HG03108 (cell line): ENCODE data around the gene FMNL2.

Source experiments
- ATAC-seq: cut with Tn5 transposase; IDR thresholded peaks from one replicate; pipeline ENCODE4 v1.9.1; 2021; ENCODE audit warnings: moderate library complexity; ENCODE audit not compliant: unreplicated experiment

Gene FMNL2

DNA sequence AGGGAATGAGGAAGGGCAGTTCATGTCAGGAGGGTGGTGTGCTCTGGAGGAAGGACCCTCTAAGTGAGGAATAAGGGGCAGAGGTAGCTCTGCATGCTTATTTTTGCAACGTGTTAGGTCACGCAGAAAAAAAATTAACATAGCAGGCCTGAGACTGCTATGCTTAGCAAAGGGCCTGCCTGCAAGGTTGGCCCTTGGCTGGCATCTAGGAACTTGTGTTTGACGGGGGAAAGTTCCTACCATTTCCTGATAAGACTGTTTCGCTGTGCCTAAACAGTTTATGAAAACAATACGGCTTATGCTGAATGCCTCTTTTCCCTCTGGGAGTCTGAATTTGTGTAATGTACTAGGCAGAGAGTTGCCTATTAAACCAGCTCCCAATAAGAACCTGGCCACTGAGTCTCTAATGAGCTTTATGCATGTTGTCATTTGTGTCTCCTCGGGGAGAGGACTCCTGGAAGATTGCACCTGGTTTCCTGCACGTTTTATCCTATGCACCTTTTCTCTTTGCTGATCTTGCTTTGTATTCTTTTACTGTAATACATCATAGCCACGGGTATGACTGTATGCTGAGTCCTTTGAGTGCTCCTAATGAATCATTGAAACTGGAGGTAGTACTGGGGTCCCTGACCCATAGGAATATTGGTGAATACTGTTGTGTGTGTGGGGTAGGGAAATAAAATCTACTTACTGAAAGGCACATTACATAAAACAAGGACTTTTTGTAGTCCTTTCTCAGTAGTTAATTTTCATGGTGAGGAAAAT is 213.3 kb downstream of the FMNL2 start:
- ATAC-seq, result no peak

DNA sequence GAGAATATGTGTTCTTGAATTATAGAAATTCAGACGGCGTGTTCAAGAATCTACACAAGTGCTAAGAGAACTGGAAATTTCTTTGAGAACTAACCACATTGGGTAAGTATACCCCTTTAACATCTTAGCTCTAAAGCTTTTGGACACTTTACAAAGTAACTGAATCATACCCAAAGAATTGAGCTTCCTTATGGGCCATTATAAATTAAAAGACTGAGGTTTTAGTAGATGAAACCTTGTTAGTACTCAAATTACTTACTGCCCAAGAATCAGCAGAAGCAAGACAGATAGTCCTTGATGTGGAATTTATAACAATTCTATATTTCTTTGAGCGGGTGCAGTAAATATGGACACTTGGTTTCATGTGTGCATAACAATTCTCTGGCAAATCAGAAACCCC is 214.0 kb downstream of the FMNL2 start:
- ATAC-seq, result no peak

DNA sequence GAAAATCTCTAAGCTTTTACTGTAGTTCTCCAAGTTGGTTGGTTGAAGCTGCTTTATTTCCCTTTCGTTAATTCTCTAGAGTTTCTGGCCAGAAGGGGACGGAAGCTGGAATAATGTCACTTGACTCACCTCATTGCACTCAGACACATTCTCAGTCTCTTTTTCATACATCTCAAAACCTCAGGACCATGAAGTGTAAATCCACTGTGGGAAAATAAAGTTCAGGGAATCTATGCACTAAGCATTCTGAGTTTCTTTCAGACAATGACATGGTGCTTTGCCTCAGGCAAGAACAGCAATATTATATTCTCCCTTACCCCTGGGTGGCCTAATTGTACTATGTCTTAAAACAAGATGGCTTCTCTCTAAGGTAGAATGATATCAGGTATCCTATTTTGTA is 214.4 kb downstream of the FMNL2 start:
- ATAC-seq, result no peak

DNA sequence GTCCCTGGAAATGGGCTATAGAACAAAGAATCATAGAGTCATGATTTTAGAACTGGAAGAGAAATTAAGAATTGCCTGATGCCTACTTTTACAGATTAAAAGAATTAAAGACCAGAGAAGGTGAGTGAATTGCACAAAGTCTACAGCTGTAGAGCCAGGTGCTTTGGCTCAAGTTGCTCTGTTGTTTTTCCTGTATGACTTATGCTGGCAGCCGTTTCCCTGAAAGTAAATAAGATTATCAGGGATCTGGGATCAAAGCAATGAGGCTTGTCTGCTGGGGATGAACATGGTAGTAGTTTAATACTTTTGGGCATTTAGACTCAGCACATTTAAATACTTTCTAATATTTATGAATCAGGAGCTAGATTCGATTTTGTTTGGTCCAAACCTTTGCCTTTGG is 215.4 kb downstream of the FMNL2 start:
- no peak for ATAC-seq

DNA sequence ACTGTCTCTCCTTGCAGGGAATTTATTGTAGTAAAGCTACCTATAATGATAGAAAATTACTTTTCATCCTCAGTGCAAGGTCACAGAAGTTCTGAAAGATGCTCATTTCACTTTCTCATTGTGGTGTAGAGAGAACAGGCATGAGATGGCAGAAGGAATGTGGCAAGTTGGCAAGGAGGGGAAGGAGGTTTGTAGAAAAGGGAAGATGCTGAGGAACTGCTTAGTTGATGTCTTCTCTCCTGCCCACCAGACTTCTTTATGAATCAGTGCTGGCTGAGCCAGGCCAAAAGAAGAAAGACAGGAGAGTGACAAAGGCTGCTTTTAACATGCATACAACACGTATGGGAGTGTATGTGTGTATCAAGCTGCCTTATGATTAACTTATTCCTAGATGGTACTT is 217.9 kb downstream of the FMNL2 start:
- no peak for ATAC-seq

DNA sequence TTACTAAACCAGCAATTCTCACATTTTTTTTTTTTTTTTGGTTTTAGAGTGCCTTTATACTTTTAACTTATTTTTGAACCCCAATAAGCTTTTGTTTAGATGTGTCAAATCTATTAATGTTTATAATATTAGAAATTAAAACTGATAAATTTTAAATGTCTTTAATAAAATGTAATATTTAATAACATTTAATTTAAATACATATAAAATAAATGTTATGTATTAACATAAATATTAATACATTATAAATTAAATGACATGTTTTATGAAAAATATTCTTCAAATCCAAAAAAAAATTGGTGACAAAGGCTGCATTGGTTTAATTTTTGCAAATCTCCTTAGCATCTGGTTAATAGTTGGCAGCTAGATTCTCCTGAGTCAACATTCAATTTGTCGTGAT is 218.5 kb downstream of the FMNL2 start:
- no peak for ATAC-seq

DNA sequence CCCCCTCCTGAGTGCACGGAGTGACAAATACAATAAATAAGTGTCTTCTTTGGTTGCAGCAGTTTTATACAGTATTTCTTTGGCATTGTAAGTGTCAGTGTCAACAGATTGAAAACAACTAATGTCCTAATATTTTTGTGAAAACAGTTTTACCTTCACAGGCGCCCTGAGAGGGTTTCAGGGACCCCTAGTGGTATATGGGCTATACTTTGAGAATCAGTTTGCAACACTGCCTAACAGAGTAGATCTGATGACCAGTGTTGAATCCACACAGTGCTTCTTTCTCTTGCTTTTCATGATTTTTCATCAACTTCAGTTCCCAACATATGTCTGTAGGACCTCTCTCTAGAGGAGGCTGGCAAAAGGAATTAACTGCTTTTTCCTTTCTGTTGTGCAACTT is 220.1 kb downstream of the FMNL2 start:
- no peak for ATAC-seq

DNA sequence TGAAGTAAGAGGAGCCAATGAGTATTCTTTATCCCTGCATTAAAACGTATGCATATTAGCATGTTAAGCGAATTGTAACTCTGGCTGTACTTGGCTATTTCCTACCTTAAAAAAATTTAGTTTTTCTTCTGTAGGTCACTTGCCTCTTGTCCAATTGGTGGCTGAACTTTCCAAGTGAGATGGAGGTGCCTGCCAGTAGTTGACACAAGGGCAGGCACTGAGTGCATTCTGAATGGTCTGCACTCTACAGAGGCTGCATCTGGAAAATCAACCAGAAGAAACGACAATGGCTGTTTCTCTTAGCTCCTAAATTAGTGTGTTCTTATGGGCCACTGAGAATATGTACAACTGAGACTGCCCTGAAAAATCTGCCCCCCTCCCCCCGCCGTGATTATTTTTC is 221.5 kb downstream of the FMNL2 start:
- no peak for ATAC-seq

DNA sequence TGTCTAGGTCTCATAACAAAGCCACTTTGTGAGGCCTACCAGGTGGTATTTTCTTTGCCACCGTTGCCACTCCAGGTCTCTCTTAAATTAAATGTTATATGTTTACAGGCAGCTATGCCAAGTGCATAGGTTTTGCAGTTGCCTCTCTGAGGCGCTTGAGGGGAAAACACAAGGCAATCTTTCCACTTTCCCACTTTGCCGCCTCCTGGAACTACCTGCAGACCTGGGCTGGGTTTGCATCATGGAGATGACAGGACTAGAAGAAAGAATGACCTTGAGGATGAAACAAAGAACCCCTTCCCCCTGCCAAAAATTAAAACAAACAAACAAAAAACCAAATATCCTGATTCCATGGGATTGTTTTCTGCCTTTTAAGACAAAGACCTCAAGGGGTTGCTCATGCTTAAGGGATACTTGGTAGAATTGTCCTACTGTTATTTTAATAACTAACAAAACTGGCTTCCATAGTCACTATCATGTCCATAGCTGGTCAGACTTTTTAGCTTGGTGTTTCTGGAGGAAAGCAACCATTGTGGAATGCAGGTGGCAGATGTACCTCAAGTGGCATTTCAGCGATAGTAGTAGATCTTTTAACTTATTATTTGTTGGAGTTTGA is 222.4 kb downstream of the FMNL2 start:
- no peak for ATAC-seq

DNA sequence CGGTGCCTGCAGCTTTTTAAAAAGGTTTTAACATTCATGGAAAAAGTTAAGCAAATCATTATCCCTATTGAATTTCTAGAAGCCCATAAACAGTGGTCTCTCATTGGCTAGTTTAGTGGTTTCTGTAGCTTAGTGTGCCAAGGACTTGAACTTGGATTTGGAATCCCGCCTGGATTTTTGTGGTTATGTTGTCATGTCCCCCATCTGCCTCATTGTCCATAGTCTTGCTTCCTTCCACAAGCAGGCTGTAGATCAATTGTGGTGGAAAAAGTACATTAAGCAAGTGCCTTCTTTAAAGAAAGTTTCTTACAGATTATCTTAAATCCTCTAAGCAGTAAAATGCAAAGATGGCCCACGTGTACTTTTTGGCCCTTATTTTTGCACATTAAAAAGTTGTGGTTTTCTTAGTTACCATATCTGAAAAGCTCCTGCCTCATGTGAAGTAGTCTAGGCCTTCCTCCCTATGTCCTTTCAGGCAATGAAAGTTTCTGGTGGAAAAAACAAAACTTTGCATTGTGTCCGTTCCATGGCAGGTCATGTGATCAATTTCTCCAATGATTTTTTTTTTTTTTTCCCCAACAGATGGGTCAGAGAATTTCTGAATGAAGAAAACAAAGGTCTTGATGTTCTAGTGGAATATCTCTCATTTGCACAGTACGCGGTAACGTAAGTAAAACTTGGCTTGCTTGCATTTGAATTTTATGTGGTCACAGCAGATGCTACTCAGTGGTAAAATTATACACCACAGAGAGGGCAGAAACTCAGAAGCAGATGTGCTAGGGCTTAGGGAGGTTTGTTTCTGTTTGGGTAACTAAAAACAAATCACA is 223.4 kb downstream of the FMNL2 start:
- ATAC-seq, result no peak

DNA sequence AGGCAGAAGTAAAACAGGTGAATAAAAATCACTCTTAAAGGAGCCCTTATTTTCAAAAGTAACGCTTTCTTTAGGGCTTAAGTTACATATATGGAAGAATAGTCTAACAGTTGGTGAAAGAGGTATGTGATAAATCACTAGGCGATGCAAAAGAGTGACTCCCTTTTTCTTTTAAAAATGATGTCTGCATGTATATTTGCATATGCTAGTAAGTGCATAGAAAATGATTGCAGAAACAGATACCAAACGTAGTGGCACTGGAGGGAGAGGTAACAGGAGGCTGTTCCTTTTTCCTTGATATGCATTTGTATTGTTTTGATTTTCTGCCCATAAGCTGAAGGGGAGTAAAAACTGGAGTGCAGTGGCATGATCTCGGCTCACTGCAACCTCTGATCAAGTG is 224.0 kb downstream of the FMNL2 start:
- ATAC-seq, result no peak

DNA sequence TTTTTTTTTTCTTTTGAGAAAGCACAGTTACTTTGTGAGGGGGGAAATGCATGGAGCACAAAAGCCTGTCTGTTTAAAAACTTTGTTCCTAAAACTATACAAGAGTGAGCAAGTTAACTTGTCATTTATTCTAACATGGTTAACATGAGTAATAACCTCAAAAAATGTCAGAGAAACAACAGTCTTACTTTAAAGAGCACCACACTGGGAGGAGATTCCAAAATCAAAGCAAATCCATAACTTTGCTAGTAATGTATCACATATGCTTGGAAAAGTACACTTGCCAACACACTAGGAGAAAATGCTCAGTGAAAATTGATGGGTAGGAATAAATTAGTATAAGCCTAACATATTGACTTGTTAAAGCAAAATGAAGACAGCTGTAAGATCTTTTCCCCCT is 225.2 kb downstream of the FMNL2 start:
- ATAC-seq, result no peak

DNA sequence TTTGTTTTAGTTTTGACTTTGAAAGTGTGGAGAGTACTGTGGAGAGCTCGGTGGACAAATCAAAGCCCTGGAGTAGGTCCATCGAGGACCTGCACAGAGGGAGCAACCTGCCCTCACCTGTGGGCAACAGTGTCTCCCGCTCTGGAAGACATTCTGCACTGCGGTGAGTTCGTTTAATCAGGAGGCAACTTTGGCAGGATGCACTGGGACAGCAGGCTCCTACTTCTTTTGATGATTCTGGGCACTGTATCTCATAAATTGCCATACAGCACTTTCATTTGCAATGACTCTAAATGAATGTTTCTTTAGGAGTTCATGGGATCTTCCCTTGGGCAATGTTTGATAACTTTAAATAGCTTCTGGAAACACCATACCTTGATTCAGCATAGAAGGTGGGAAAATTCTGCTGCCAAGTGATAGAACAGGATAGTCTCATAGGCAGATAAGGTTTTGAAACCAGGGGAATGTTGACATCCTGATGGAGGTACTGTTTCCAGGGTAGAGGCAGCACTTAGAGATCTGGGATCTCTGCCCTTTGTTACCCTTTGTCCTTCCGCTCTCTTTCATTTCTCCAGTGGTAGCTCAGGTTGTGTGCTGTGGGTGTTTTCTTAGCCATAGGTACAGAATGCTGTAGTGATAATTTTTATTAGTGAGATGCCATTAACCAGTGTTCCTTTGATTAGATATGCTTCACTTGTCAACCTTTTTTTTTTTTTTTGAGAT is 226.1 kb downstream of the FMNL2 start:
- ATAC-seq, result no peak

DNA sequence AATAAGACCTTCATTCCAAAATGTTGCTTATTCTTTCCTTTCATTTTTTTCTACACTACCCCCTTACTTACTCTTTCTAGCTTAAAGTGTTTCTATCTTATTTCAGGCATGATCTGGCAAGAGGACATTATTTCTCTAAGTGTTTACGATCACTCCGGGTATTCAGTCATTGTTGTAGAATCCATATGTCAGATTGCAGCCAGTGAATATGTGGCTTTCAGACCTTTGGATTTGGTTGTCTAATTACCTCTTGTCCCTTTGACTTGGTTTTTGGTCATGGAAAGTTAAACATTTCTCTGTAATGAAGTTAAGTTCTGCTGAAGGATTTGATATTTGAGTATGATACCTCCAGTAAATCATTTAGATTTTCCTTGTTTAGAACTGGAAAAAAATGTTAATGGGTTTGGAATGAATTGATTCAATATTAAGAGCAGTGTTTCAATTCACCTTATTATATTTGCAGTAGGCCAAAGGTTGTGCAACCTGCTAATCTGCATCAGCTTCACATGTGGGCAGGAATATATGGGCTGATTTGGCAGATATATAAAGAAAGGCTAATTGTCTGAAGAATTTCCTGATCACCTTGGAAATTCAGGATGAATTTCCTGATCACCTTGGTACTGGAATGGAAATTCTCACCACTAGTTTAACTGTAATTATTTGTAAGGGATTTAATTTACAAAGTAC is 227.4 kb downstream of the FMNL2 start:
- ATAC-seq, result no peak

DNA sequence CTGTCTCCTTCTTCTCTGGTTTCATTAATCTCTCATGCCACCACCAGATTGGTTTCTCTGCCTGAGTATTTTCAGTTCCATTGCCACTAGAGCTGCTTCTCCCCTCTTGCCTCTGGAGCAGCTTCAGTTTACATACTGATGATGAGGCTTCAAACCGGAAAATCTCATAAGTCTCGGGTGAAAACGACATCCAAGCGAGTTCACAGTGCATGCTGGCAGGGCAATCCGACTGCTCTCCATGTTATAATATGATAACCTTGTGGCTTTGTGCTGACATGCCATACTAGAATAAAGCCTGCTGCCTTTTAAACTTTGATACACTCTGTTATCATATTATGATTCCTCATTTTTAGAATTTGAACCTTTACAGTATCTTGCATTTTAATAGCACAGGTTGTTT is 228.8 kb downstream of the FMNL2 start:
- no peak for ATAC-seq

DNA sequence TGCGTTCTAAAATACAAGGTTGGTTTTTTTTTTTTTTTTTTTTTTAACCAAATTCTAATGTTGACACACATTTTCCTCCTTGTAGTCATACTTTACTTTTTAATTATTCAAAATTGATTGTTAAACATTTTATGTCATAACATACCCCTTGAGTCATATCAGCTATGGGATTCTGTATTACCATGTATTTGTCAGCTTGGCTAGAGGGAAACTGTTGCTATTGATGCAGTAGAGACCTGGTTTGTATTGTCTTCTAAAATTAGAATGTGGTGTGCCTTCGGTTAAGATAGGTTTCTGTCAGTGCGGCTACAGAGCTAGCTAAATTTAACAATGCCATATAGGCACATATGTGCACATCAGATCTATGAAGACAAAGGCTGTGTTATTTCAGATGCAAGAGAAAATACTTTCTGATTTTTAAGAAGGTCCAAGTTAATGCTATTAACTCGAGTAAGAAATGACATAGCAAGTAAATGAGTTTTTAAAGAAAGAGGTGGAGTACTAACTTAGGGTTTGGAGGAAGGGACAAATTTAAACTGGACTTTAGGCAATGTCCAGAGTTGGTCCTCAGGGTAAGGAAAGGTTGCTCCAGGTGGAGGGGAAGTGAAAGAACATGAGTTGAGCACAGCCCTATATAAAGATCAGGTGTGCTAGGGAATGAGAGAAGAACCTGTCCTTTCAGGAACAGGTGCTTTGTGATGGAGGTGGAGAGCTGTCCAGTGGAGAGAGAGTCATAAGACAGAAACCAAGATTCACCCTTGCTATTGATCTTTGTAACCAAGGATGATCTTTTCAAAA is 230.0 kb downstream of the FMNL2 start:
- ATAC-seq, result peak; percentile 72

DNA sequence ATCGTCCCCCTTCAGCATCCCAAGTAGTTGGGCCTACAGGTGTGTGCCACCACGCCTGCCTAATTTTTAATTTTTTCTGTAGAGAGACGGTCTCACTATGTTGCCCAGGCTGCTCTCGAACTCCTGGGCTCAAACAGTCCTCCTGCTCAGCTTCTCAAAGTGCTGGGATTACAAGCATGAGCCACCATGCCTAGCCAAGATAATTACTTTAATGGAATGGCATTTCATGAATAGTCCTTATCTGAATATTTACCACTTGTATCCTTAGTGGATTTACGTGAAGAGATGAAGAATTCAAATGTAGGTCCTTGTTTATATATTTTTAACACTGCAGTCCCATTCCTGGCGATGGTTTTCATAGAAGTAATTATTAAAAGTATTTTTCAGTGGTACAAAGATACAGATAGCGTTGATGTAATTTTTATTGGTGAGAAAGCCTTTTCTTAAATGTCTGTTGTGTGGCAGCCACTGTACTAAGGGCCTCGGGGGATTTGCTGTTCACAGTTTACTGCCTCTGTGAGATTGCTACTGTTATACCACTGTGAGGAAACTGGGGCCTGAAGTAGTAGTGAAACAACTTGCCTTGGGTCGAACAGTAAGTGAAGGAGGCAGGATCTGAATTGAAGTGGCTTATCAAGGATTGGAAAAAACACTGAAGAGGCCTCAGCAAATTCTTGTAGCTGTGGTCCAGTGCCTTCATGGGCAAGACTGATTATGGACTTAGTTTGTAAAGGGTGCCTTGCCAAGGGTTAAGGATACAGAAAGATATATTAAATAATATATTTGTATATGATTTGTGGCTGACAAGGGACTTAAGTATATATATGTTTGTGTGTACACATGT is 231.1 kb downstream of the FMNL2 start:
- peak; percentile 74 for ATAC-seq

DNA sequence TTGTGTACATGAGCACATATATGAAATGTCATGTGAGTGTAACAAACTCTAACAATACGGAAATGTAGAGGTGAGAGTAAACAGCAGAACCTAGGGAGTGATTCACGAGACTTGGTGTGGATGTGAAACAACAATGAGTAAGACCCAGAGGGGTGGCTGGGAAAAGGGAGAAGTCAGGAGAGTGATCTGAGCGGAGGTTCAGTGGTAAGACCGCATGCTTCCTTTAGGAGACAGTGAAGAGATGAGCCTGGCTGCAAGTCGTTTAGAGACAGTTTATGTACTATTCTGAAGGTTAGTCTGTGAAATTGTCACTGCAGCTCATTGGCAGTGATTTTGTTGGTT is 231.7 kb downstream of the FMNL2 start:
- peak; percentile 34 for ATAC-seq

DNA sequence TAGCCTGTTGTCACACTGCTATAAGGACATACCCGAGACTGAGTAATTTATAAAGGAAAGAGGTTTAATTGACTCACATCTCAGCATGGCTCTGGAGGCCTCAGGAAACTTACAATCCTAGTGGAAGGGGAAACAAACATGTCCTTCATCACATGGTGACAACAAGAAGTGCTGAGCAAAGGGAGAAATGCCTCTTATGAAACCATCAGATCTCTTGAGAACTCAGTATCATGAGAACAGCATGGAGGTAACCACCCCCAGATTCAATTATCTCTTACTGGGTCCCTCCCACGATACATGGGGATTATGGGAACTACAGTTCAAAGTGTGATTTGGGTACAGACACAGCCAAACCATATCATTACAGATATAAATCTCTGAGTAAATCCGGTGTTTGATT is 233.6 kb downstream of the FMNL2 start:
- ATAC-seq, result no peak
